GM19438 (cell line): ENCODE measurements around the gene CLNS1A.
"Not testable (repeated sequence)": the region's sequence is repeated elsewhere in the genome, so short reads cannot be mapped to it uniquely, and the experiment has no call there.

Experiments used
- ATAC-seq: cut with Tn5 transposase; IDR thresholded peaks from one replicate; pipeline ENCODE4 v1.9.1; 2021; ENCODE audit warnings: low read depth; ENCODE audit not compliant: unreplicated experiment

CLNS1A gene

GRCh38 chr11:77619576-77620198 lies 17.9 kb downstream of the CLNS1A start:
- ATAC-seq = no peak

- ATAC-seq = no peak
Measured at GRCh38 chr11:77617892-77618291, 19.7 kb downstream of the CLNS1A start.

DNA sequence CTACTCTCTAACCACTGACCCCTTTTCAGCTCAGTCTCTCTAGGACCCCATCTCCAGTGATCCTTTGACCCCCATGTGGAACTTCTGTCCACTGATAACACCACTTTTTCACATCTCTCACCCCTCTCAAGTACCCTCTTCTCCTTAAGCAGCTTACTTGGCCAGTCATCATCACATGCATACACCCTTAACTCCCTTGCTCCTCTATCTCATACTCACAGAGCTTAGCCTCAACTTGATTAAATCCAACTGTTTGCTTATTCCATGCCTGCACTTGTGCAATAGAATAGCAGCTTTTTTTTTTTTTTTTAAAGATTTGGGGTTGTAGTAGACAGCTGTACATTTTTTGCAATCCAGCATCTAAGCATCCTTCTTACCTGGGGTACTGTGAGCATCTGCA lies 25.7 kb downstream of the CLNS1A start:
- ATAC-seq = no peak

DNA sequence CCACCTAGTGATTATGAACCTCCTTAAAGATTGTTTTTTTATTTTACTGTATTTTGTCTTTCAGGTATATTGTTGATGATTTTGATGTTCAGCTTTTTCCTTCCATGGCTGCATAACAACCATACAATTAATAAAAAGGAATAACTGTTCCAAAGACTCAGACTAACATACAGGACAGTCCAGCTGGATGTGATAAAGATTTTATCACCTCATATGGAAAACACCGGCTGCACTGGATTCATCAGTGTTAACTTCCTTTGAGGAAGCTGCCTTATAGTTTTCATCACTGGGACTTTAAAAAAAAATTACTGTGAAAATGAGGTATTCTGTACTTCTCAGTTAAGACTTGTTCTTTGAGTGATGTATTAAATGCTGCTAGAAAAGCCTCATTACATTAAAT lies 28.4 kb downstream of the CLNS1A start:
- no peak for ATAC-seq

GRCh38 chr11:77604281-77604680 lies 33.3 kb downstream of the CLNS1A start:
- no peak for ATAC-seq

DNA sequence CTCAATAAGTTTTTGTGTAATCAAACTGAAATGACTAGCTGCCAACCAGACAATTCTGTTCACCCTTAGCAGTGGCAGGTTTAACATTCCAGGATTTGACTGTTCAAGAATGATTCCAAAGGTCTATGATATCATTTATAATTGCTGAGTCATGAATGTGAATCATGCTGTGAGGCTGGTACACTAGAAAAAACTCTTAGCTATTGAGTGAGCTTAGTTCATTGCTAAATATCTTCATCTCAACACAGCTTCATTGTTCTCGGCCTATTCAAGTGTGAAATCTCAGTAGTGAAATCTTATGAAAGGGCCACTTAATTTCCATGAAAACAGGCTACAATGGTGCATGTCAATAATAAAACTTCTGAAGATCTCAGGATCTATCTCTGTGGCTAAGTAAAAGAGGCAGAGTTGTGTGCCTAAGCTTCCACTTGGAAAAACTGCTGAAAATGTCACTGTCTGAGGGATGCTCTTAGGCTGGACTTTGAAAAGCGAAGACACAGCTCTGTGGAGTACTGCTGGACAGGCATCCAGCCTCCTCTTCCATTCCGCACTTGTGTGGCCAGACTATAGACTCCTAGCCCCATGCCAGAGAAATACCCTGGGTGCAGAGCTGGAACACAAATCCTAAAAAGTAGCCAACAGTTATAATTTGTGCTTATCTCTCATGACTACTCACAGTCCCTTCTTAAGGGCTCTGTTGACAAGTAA lies 35.1 kb downstream of the CLNS1A start:
- no peak for ATAC-seq

DNA sequence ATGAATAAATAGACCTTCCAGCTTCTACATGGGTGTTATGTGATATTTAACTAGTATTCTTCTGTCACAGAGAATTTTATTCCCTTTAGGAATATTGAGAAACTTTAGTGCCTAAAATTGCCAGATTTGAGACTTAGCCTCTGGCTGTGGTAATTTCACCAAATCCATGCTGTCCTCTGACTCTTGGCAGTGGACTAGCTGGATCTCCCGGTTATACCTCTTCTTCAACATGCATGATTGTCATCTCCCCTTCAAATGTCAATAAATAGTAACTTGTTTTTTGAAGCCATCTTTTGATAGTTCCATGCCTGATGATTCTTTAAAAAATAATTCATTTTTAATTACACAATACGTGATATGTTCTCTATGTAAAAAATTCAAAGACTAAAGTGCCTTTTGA lies 39.4 kb downstream of the CLNS1A start:
- no peak for ATAC-seq

- no peak for ATAC-seq
Measured at GRCh38 chr11:77596626-77597025, 41.0 kb downstream of the CLNS1A start.

DNA sequence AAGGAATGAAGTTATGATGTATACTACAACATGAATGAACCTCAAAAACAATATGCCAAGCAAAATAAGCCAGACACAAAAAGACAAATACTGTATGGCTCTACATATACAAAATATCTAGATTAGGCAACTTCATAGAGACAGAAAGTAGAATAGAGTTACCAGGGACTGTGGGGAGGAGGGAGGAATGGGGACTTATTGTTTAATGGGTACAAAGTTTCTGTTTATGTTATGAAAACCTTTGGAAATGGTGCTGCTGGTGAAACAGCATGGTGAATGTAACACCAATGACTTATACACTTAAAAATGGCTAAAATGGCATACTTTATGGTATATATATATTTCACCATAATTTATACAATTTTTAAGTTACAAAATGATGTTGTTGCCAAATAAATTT lies 43.7 kb downstream of the CLNS1A start:
- ATAC-seq = no peak

- no peak for ATAC-seq
Measured at GRCh38 chr11:77592727-77593126, 44.9 kb downstream of the CLNS1A start.

- ATAC-seq = peak; percentile 28
Measured at GRCh38 chr11:77590194-77590782, 47.3 kb downstream of the CLNS1A start.

DNA sequence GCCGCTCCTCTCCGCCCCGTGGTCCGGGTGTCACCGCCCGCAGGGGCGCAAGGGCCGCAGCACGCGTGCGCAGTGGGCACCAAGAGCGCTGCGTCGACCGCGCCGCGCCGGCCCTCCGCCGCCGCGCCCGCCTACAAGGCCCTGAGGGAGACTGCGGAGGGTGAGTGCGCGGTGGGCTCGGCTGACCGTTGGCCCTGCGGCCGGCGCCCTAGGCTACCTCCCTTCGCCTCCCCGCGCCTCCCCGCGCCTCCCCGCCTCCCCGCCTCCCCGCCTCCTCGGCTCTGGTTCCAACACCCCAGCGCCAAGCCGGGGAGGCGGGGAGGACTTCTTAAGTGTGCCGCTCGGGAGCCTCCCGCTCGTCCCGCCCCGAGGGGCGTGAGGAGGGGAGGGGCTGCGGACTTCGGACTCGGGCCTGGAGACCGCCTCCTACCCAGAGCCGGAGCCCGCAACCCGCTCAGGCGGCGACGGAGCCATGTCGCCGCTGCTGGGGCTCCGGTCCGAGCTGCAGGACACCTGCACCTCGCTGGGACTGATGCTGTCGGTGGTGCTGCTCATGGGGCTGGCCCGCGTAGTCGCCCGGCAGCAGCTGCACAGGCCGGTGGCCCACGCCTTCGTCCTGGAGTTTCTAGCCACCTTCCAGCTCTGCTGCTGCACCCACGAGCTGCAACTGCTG lies 47.9 kb downstream of the CLNS1A start, which contains the start of gene AQP11:
TSS of gene AQP11 (plus strand) at position 433 of the 673 bp plus-strand sequence. CDS start at position 473, 40 bp downstream.
- ATAC-seq = peak; percentile 86

- ATAC-seq = peak; percentile 24
Measured at GRCh38 chr11:77589181-77589520, 48.4 kb downstream of the CLNS1A start.

GRCh38 chr11:77580712-77581337 lies 56.8 kb downstream of the CLNS1A start:
- no peak for ATAC-seq

GRCh38 chr11:77575428-77575827 lies 62.2 kb downstream of the CLNS1A start:
- not testable (repeated sequence) for ATAC-seq

GRCh38 chr11:77570896-77571295 lies 66.7 kb downstream of the CLNS1A start:
- ATAC-seq = not testable (repeated sequence)

DNA sequence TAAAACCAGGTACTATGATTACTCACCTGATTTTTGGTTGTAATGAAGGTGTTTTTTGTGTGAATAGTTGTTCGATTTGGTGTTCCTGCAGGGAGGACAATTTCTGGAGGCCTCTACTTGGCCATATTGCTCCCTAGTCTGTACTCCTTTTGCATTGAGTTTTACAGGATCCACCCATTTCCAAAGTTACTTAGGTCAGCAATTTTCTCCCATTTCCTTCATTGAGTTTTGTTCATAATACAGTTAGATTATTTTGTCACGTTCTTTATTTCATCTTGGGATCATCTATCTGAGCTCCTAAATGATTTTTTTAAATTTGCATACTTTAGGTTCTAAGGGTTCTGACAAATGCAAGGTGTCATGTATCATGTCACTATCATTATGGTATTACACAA lies 67.9 kb downstream of the CLNS1A start:
- ATAC-seq = no peak

GRCh38 chr11:77568916-77569675 lies 68.5 kb downstream of the CLNS1A start:
- no peak for ATAC-seq

- no peak for ATAC-seq
Measured at GRCh38 chr11:77568306-77568705, 69.3 kb downstream of the CLNS1A start.
